Trophoblast cell (in vitro differentiated cells and primary cell): ENCODE data around the gene TNS1.

Source experiments
- DNase-seq, 2 donors: peaks; one replicate each; pipeline ENCODE4 v3.0.0-alpha.2; 2016
- H2AFZ ChIP-seq: 2 replicates; pipeline ENCODE4 v1.6.1; 2013; ENCODE audit warnings: low read length, moderate library complexity, mild to moderate bottlenecking; ENCODE audit not compliant: insufficient read depth, poor library complexity
- H2AK5ac ChIP-seq: 2 replicates; pipeline ENCODE4 v1.6.1; 2013; ENCODE audit warnings: mild to moderate bottlenecking, low read length
- H2BK120ac ChIP-seq: 2 replicates; pipeline ENCODE4 v1.6.1; 2013; ENCODE audit warnings: low read length, mild to moderate bottlenecking, moderate library complexity; ENCODE audit not compliant: insufficient read depth, poor library complexity
- H2BK12ac ChIP-seq: 2 replicates; pipeline ENCODE4 v1.6.1; 2013; ENCODE audit warnings: mild to moderate bottlenecking, low read length, moderate library complexity
- H2BK5ac ChIP-seq: 2 replicates; pipeline ENCODE4 v1.6.1; 2013; ENCODE audit warnings: low read length, low read depth, moderate library complexity, mild to moderate bottlenecking; ENCODE audit not compliant: poor library complexity
- H3K14ac ChIP-seq: 2 replicates; pipeline ENCODE4 v1.6.1; 2013; ENCODE audit warnings: mild to moderate bottlenecking, low read length
- H3K18ac ChIP-seq: 2 replicates; pipeline ENCODE4 v1.6.1; 2013; ENCODE audit warnings: mild to moderate bottlenecking, low read length
- H3K23ac ChIP-seq: 2 replicates; pipeline ENCODE4 v1.6.1; 2013; ENCODE audit warnings: low read length
- H3K27ac ChIP-seq: 2 replicates; pipeline ENCODE4 v1.5.1; 2013; ENCODE audit warnings: low read depth, mild to moderate bottlenecking, inconsistent platforms, low read length, moderate library complexity
- H3K27me3 ChIP-seq: 2 replicates; pipeline ENCODE4 v1.6.1; 2013; ENCODE audit warnings: inconsistent platforms, mild to moderate bottlenecking, low read length, moderate library complexity; ENCODE audit not compliant: insufficient read depth
- H3K36me3 ChIP-seq, 2 experiments: 1 replicate in 1 of 2; 2 replicates in 1 of 2; pipeline ENCODE4 v1.6.1; 2013; ENCODE audit warnings: low read length in 2 of 2, mild to moderate bottlenecking in 2 of 2, moderate library complexity in 1 of 2; ENCODE audit not compliant: insufficient read depth in 2 of 2, control insufficient read depth in 1 of 2
- H3K4ac ChIP-seq: 2 replicates; pipeline ENCODE4 v1.6.1; 2013; ENCODE audit warnings: low read depth, mild to moderate bottlenecking, low read length, moderate library complexity
- H3K4me1 ChIP-seq, 2 experiments: 1 replicate in 1 of 2; 2 replicates in 1 of 2; pipeline ENCODE4 v1.6.1; 2013; ENCODE audit warnings: low read length in 2 of 2, mild to moderate bottlenecking in 2 of 2, moderate library complexity in 1 of 2; ENCODE audit not compliant: insufficient read depth in 2 of 2, control insufficient read depth in 1 of 2
- H3K4me2 ChIP-seq: 2 replicates; pipeline ENCODE4 v1.6.1; 2013; ENCODE audit warnings: inconsistent platforms, mild to moderate bottlenecking, low read length, moderate library complexity
- H3K4me3 ChIP-seq: 2 replicates; pipeline ENCODE4 v1.5.1; 2013; ENCODE audit warnings: mild to moderate bottlenecking, low read depth, low read length, inconsistent platforms
- H3K79me1 ChIP-seq: one replicate; pipeline ENCODE4 v1.6.1; 2013; ENCODE audit warnings: low read length
- H3K79me2 ChIP-seq: 2 replicates; pipeline ENCODE4 v1.6.1; 2013; ENCODE audit warnings: low read length, mild to moderate bottlenecking; ENCODE audit not compliant: control insufficient read depth, insufficient read depth, poor library complexity
- H3K9ac ChIP-seq: 2 replicates; pipeline ENCODE4 v1.6.1; 2013; ENCODE audit warnings: mild to moderate bottlenecking, low read length
- H3K9me3 ChIP-seq: 2 replicates; pipeline ENCODE4 v1.6.1; 2013; ENCODE audit warnings: low read depth, mild to moderate bottlenecking, control low read depth, inconsistent platforms, low read length; ENCODE audit not compliant: insufficient read depth
- H4K12ac ChIP-seq: 2 replicates; pipeline ENCODE4 v1.6.1; 2013; ENCODE audit warnings: low read depth, mild to moderate bottlenecking, low read length, moderate library complexity
- H4K8ac ChIP-seq: 2 replicates; pipeline ENCODE4 v1.6.1; 2013; ENCODE audit warnings: low read depth, mild to moderate bottlenecking, low read length, moderate library complexity
- H4K91ac ChIP-seq: one replicate; pipeline ENCODE4 v1.6.1; 2013; ENCODE audit warnings: low read depth, mild to moderate bottlenecking, low read length, moderate library complexity
- WGBS: extraction: QIAGEN DNeasy Blood & Tissue Kit; methylation state at CpG from one replicate; pipeline ENCODE4 v1.1.7; 2013; ENCODE audit warnings: missing lambda C conversion rate; ENCODE audit not compliant: insufficient read length, insufficient coverage; ENCODE audit errors: extremely low coverage; 5-methylcytosine and 5-hydroxymethylcytosine counted together

The TNS1 gene

DNA sequence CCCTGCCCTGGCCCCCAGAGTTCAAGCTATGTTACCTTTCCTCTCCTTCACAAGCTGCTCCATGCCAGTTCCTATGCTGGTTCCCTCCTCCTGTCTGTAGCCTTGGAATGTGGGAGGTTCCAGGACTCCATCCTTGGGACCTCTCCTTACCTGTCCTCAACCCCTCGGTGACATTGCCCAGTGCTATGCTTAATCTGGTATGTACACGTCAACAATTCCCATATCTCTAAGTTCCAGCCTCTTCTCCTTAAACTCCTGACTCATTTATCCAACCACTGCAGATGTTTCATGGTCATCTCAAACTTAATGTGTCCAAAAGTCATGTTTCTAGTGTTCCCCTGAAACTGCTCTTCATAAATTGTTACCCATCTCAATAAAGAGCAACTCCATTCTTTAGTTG lies 160.8 kb downstream of the TNS1 start:
- Histone ChIP-seq H3K9ac (no peak overlapping the region), H4K8ac (no peak overlapping the region), H3K4me1 (no peaks in the 10 kb centered on the region), H3K36me3 (no peaks in the 10 kb centered on the region), H2AFZ (no peak overlapping the region), H3K4me3 (no peak overlapping the region), H3K27me3 (no peaks in the 10 kb centered on the region), H3K27ac (no peak overlapping the region), H2BK5ac (no peak overlapping the region), H3K23ac (no peak overlapping the region), H3K4ac (no peak overlapping the region), H4K91ac (no peak overlapping the region), H4K12ac (no peak overlapping the region), H2AK5ac (no peak overlapping the region), H3K18ac (no peak overlapping the region), H2BK12ac (no peak overlapping the region), H3K79me2 (no peaks in the 10 kb centered on the region), H2BK120ac (no peak overlapping the region), H3K79me1 (no peaks in the 10 kb centered on the region), H3K9me3 (peaks cover 5% of the 10 kb centered on the region), H3K14ac (no peak overlapping the region), H3K4me2 (no peak overlapping the region)
- DNase-seq: peak in 1 of 2 donors; percentile 3
- no CpG with 5 or more reads among the region's 2 CpGs for WGBS

DNA sequence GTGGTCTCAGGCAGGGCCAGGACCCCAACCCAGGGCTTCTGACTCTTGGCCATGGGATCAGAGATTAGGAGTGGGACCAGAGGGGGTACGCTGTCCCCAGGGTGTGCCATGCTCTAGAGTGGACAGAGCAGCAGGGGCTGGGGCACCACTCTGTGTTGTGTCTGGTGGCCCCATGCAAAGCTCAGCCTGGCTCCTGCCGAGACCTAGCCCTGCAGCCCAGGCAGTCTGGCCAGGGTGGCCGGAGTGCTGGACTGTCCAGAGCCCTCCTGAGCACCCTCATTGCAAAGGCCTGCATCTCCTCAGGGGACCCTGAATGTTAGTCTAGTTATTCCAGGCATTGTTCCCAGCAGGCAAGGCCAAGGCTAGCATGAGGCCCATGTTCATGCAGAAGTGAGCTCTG lies 162.3 kb downstream of the TNS1 start:
- Histone ChIP-seq H3K23ac (no peak overlapping the region), H4K12ac (no peak overlapping the region), H2BK5ac (no peak overlapping the region), H3K9ac (no peak overlapping the region), H3K36me3 (no peaks in the 10 kb centered on the region), H4K8ac (no peak overlapping the region), H2AK5ac (no peak overlapping the region), H3K4me3 (no peak overlapping the region), H2BK120ac (no peak overlapping the region), H3K79me2 (no peaks in the 10 kb centered on the region), H3K9me3 (peaks cover 4% of the 10 kb centered on the region), H2AFZ (no peak overlapping the region), H2BK12ac (no peak overlapping the region), H3K18ac (no peak overlapping the region), H3K4ac (no peak overlapping the region), H3K4me2 (no peak overlapping the region), H3K27me3 (no peaks in the 10 kb centered on the region), H3K4me1 (no peaks in the 10 kb centered on the region), H3K14ac (no peak overlapping the region), H3K79me1 (no peaks in the 10 kb centered on the region), H3K27ac (no peak overlapping the region), H4K91ac (no peak overlapping the region)
- no peak for DNase-seq
- WGBS: no CpG with 5 or more reads among the region's 3 CpGs

DNA sequence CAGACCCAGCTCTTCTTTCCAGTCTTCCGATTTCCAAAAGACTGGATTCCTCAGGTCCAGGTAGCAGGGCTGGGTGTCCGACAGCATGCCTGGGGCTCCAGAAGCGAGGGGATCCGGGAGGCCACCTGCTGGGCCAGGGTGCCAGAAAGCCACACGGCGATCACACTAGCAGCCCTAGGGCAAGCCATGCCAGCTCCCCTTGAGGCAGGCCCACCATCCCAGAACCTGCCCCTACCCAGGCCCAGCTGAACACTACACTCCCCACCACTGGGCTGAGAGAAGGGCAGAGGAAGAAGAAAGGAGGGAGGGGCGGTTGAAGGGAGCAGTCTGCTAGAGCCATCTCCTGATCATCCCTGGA lies 163.1 kb downstream of the TNS1 start:
- H3K18ac ChIP-seq: no peak overlapping the region
- no peak overlapping the region for H4K8ac ChIP-seq
- no peak overlapping the region for H2BK120ac ChIP-seq
- no peak overlapping the region for H4K12ac ChIP-seq
- no peak overlapping the region for H3K4ac ChIP-seq
- H3K23ac ChIP-seq: no peak overlapping the region
- H3K4me2 ChIP-seq: no peak overlapping the region
- no peak overlapping the region for H2AK5ac ChIP-seq
- H2AFZ ChIP-seq: no peak overlapping the region
- no peak overlapping the region for H2BK12ac ChIP-seq
- WGBS: no CpG with 5 or more reads among the region's 7 CpGs
- peaks cover 4% of the 10 kb centered on the region for H3K9me3 ChIP-seq
- H3K36me3 ChIP-seq: no peaks in the 10 kb centered on the region
- no peak overlapping the region for H3K14ac ChIP-seq
- DNase-seq: no peak
- no peaks in the 10 kb centered on the region for H3K79me1 ChIP-seq
- no peak overlapping the region for H3K27ac ChIP-seq
- no peak overlapping the region for H3K4me3 ChIP-seq
- no peak overlapping the region for H3K9ac ChIP-seq
- H4K91ac ChIP-seq: no peak overlapping the region
- no peaks in the 10 kb centered on the region for H3K4me1 ChIP-seq
- H3K27me3 ChIP-seq: no peaks in the 10 kb centered on the region
- H3K79me2 ChIP-seq: no peaks in the 10 kb centered on the region
- H2BK5ac ChIP-seq: no peak overlapping the region

DNA sequence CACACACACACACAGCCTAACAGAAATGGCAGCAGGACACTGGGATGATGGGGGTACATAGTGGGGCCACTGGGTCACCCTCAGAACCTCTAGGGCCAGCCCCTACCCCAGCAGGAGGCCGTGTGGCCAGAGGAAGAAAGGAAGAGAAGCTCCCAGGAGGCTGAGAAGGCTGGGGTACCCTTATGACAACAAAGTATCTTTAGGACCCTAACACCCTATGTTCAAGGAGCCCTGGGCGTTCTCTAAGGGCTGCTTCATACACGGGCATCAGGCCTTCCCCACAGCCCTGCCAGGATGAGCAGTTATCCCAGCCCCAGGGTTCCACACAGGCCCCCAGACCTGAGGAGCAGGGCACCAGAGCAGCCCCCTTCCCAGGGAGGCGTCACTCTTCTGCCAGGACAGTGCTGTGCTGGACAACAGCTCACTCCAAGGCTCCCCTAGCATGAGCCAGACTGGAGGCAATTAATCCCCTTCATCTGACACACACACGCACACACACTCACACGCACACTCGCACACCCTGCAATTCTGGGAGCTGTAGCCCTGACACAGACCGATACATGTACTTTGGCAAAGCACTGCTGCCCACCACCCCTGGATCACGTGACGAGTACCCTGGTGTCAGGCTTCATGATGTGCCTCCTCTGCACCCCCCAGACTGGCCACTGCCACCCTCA lies 163.6 kb downstream of the TNS1 start:
- no CpG with 5 or more reads among the region's 10 CpGs for WGBS
- Histone ChIP-seq H3K79me1 (no peaks in the 10 kb centered on the region), H4K91ac (no peak overlapping the region), H3K14ac (no peak overlapping the region), H3K9me3 (peaks cover 3% of the 10 kb centered on the region), H3K27ac (no peak overlapping the region), H2AFZ (no peak overlapping the region), H4K8ac (no peak overlapping the region), H2BK12ac (no peak overlapping the region), H3K36me3 (no peaks in the 10 kb centered on the region), H3K27me3 (no peaks in the 10 kb centered on the region), H3K23ac (no peak overlapping the region), H2BK5ac (no peak overlapping the region), H2AK5ac (no peak overlapping the region), H3K18ac (no peak overlapping the region), H3K9ac (no peak overlapping the region), H3K4me3 (no peak overlapping the region), H2BK120ac (no peak overlapping the region), H3K4me2 (no peak overlapping the region), H4K12ac (no peak overlapping the region), H3K4ac (no peak overlapping the region), H3K79me2 (no peaks in the 10 kb centered on the region), H3K4me1 (no peaks in the 10 kb centered on the region)
- DNase-seq: no peak
